ENCODE results near the gene TPST2.

The TPST2 gene

DNA sequence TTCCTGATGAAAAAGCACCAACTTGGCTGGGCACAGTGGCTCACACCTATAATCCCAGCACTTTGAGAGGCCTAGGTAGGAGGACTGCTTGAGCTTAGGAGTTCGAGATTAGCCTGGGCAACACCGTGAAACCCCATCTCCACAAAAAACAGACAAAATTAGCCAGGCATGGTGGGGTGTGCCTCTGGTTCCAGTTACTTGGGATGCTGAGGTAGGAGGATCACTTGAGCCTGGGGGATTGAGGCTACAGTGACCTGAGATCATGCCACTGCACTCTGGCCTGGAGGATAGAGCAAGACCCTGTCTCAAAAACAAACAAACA is 109.4 kb downstream of the TPST2 start:
- ChIA-PET POLR2A (interaction anchor here (1.1 kb wide), 1 partner anchor 10 kb away, joined by 3 read pairs; no protein-coding TSS in a partner anchor), CTCF (interaction anchor here (1.4 to 5.5 kb wide), 3 partner anchors 12 to 185 kb away, joined by 4 to 28 read pairs (median 7); no protein-coding TSS in a partner anchor)
- no peak for DNase-seq (ENCODE audit: extremely low spot score)
- TF ChIP-seq, protein P1, sequence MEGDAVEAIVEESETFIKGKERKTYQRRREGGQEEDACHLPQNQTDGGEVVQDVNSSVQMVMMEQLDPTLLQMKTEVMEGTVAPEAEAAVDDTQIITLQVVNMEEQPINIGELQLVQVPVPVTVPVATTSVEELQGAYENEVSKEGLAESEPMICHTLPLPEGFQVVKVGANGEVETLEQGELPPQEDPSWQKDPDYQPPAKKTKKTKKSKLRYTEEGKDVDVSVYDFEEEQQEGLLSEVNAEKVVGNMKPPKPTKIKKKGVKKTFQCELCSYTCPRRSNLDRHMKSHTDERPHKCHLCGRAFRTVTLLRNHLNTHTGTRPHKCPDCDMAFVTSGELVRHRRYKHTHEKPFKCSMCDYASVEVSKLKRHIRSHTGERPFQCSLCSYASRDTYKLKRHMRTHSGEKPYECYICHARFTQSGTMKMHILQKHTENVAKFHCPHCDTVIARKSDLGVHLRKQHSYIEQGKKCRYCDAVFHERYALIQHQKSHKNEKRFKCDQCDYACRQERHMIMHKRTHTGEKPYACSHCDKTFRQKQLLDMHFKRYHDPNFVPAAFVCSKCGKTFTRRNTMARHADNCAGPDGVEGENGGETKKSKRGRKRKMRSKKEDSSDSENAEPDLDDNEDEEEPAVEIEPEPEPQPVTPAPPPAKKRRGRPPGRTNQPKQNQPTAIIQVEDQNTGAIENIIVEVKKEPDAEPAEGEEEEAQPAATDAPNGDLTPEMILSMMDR (IDR thresholded peaks at IDR 0.05; ENCODE audit: control extremely low read depth, extremely low read depth, low read depth, missing control alignments): no peak

- no peak for DNase-seq (ENCODE audit: extremely low spot score)
- ChIA-PET CTCF (interaction anchor here (1.1 to 5.5 kb wide), 9 partner anchors 11 to 185 kb away, joined by 3 to 28 read pairs (median 4); no protein-coding TSS in a partner anchor), POLR2A (no interaction called here)
- TF ChIP-seq, protein P1 (IDR thresholded peaks at IDR 0.05; ENCODE audit: control extremely low read depth, extremely low read depth, low read depth, missing control alignments): no peak
Observed at GRCh38 chr22:26479792-26480610, 109.9 kb downstream of the TPST2 start.

DNA sequence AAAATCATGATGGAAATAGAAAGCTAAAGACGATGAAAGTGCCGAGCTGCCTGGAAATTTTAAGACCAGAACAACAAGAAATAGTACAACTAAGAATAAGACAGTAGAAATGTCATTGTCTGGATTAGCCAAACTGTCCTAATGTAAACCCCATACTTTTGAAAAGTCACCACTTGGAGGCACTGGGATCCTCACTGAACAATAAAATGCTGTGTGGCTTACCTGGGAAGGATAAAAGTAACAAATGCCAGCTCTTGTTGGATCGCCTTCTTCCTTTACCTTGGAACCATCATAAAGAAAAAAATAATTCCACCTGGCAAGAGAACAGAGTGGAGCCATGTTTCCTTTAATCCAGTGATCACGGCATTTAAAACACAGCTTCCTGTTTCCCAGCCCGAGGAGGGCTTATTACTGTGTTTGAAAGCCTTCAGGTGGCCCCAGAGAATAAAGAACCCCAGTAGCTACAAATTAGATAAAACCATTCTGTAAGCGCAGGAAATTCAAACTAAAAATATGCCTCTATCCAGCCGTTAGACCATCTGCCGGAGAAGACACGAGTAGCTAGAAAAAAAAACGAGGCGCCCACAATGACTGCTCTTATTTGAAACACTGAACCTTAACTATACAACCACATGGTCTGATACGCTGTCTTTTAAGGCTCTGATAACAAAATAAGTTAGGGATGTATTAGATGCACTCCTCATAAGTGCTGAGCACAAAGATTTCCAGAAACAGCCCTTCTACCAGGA is 110.7 kb downstream of the TPST2 start:
- ChIA-PET POLR2A (no interaction called here), CTCF (interaction anchor here (0.9 to 1.5 kb wide), 9 partner anchors 9 to 186 kb away, joined by 3 to 8 read pairs (median 3); no protein-coding TSS in a partner anchor)
- TF ChIP-seq, protein P1 (IDR thresholded peaks at IDR 0.05; ENCODE audit: control extremely low read depth, extremely low read depth, low read depth, missing control alignments): no peak
- DNase-seq (ENCODE audit: extremely low spot score): no peak

GRCh38 chr22:26477341-26477731 is 112.6 kb downstream of the TPST2 start:
- POLR2A ChIA-PET: no interaction called here
- no peak for DNase-seq (ENCODE audit: extremely low spot score)
- TF ChIP-seq, protein P1 (IDR thresholded peaks at IDR 0.05; ENCODE audit: control extremely low read depth, extremely low read depth, low read depth, missing control alignments): no peak
- CTCF ChIA-PET: no interaction called here

GRCh38 chr22:26476705-26477340 is 113.1 kb downstream of the TPST2 start:
- ChIA-PET CTCF (no interaction called here), POLR2A (interaction anchor here (0.6 kb wide), 1 partner anchor 16 kb away, joined by 4 read pairs; no protein-coding TSS in a partner anchor)
- DNase-seq (ENCODE audit: extremely low spot score): no peak
- TF ChIP-seq, protein P1 (IDR thresholded peaks at IDR 0.05; ENCODE audit: control extremely low read depth, extremely low read depth, low read depth, missing control alignments): no peak

- ChIA-PET CTCF (interaction anchor here (0.7 to 1.6 kb wide), 2 partner anchors 28 to 82 kb away, joined by 3 to 4 read pairs; no protein-coding TSS in a partner anchor), POLR2A (no interaction called here)
- TF ChIP-seq, protein P1 (IDR thresholded peaks at IDR 0.05; ENCODE audit: control extremely low read depth, extremely low read depth, low read depth, missing control alignments): no peak
- DNase-seq (ENCODE audit: extremely low spot score): no peak
Observed at GRCh38 chr22:26474682-26475081, 115.2 kb downstream of the TPST2 start.

All from GM10248 (cell line).